ENCODE data around the gene APOD. TPM values are rescaled to one million over a fixed set of nuclear protein-coding genes. Genes with fewer than 3 reads are reported as not detected.
A peak's percentile ranks its signal among the peaks of the same experiment; 100 is the strongest.

The APOD gene
- total RNA-seq, 1 donor from 2014 or later, result 1.8 TPM

- Mint-ChIP-seq H3K27ac (peak overlapping the region; percentile 48), H3K9me3 (no peaks in the 10 kb centered on the region), H3K4me3 (peak overlapping the region; percentile 52), H3K4me1 (peaks cover 54% of the 10 kb centered on the region), H3K36me3 (ENCODE audit: low read depth) (peaks cover 36% of the 10 kb centered on the region), H3K27me3 (no peaks in the 10 kb centered on the region)
- intact Hi-C loops (cut with micrococcal nuclease), result loop anchor here (1.0 kb wide), 1 partner anchor 48 kb away; no protein-coding TSS in a partner anchor
- peak; percentile 82 for DNase-seq
These were observed 45.7 kb downstream of the APOD start for GRCh38 chr3:195537995-195538394.

DNA sequence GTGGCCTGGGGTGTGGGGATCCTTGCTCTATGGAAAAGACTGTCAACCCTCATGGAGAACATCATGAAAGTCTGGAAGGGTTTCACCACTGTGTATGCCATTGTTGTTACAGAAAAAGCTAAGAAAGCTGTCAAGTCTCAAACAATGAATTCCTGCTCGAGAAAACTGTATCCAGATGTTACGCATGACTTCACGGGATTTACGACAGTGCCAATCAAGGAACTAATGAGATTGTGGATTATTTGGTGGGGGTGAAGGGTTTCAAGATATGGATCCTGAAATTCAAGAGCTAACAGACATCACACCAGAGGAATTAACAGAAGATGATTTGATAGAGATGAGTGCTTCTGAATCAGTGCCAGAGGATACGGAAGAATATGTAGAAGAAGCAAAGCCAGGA, 48.4 kb downstream of the APOD start:
- H3K27ac Mint-ChIP-seq, result no peak overlapping the region
- peaks cover 30% of the 10 kb centered on the region for H3K36me3 Mint-ChIP-seq (ENCODE audit: low read depth)
- DNase-seq, result no peak
- peaks cover 49% of the 10 kb centered on the region for H3K4me1 Mint-ChIP-seq
- H3K4me3 Mint-ChIP-seq, result no peak overlapping the region
- no peaks in the 10 kb centered on the region for H3K9me3 Mint-ChIP-seq
- no peaks in the 10 kb centered on the region for H3K27me3 Mint-ChIP-seq
- intact Hi-C loops (cut with micrococcal nuclease), result no loop called here

- Mint-ChIP-seq H3K27me3 (no peaks in the 10 kb centered on the region), H3K27ac (no peak overlapping the region), H3K4me1 (peaks cover 29% of the 10 kb centered on the region), H3K36me3 (ENCODE audit: low read depth) (peaks cover 31% of the 10 kb centered on the region), H3K4me3 (no peak overlapping the region), H3K9me3 (no peaks in the 10 kb centered on the region)
- intact Hi-C loops (cut with micrococcal nuclease), result no loop called here
- DNase-seq, result no peak
These were observed 50.9 kb downstream of the APOD start for GRCh38 chr3:195532834-195533233.

GRCh38 chr3:195532345-195532744, 51.4 kb downstream of the APOD start:
- peaks cover 33% of the 10 kb centered on the region for H3K36me3 Mint-ChIP-seq (ENCODE audit: low read depth)
- H3K27ac Mint-ChIP-seq, result no peak overlapping the region
- no peak overlapping the region for H3K4me3 Mint-ChIP-seq
- intact Hi-C loops (cut with micrococcal nuclease), result no loop called here
- no peaks in the 10 kb centered on the region for H3K9me3 Mint-ChIP-seq
- H3K4me1 Mint-ChIP-seq, result peaks cover 24% of the 10 kb centered on the region
- DNase-seq, result no peak
- no peaks in the 10 kb centered on the region for H3K27me3 Mint-ChIP-seq

- no peaks in the 10 kb centered on the region for H3K9me3 Mint-ChIP-seq
- no peak for DNase-seq
- intact Hi-C loops (cut with micrococcal nuclease), result no loop called here
- H3K36me3 Mint-ChIP-seq (ENCODE audit: low read depth), result peaks cover 34% of the 10 kb centered on the region
- peaks cover 24% of the 10 kb centered on the region for H3K4me1 Mint-ChIP-seq
- no peak overlapping the region for H3K4me3 Mint-ChIP-seq
- no peaks in the 10 kb centered on the region for H3K27me3 Mint-ChIP-seq
- H3K27ac Mint-ChIP-seq, result peak overlapping the region; percentile 0
These were observed 52.1 kb downstream of the APOD start for GRCh38 chr3:195531683-195532082.

GRCh38 chr3:195526492-195526891, 57.2 kb downstream of the APOD start:
- Mint-ChIP-seq H3K27ac (no peak overlapping the region), H3K36me3 (ENCODE audit: low read depth) (peaks cover 38% of the 10 kb centered on the region)

DNA sequence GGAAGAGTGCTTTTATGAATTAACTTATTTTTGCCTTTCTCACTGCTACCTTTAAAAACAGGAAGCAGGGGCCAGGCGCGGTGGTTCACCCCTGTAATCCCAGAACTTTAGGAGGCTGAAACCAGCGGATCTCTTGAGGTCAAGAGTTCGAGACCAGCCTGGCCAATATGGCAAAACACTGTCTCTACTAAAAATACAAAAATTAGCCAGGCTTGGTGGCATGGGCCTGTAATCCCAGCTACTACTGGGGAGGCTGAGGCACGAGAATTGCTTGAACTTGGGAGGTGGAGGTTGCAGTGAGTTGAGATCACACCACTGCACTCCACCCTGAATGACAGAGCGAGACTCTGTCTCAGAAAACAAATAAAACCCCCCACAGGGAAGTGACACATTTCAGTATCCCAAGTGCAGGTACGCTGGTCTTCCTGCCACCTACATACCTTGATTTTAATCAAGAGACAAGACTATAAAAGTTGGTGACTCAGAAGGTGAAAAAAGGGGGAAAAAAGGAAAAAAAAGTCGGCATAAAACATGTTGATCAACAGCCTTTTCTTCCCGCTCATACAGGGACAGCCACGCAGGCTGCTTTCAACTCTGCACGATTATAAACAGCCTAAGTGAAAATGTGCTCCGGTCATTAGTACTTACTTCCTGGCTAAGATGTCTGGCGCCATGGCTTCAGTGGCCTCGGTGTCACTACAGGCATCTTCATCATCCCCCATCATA, 59.4 kb downstream of the APOD start:
- peaks cover 35% of the 10 kb centered on the region for H3K36me3 Mint-ChIP-seq (ENCODE audit: low read depth)

More at GRCh38 chr3:195526492-195526891, 57.2 kb downstream of the APOD start:
- Mint-ChIP-seq H3K4me3 (no peak overlapping the region), H3K27me3 (no peaks in the 10 kb centered on the region), H3K9me3 (no peaks in the 10 kb centered on the region), H3K4me1 (peaks cover 29% of the 10 kb centered on the region)
- intact Hi-C loops (cut with micrococcal nuclease), result no loop called here
- no peak for DNase-seq

DNA sequence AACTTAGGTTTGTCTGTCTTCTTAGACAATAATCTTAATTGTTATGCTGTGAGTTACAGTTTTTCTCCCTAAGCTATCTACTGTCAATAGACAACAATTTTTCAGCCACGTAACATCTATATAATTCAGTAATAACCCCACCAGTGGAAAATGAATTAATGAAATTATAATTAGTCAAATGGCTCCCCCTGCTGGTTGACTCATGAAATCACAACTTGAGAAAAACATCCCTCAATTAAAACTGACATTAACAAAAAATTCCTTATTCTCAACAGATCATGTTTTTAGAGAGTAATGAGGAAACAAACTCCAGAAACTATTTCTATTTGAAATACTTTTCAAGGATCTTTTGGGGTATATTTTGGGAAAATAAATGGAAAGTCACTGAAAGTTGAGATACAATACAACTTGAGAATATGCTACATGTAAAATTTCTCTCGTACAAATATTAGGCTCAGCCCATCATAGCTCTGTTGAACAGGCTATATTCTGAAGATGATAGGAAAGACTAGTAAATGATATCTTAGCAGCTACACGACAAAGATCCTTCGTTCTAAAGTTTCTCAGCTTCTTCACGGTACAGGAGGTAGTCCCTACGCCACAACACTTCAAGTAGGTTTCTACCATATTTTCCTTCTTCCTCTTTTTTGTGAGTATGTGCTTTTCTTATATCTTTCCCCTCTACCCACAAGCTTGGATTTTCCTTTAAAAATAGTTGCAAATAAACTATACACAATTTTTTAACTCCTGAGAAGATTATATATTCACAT, 61.3 kb downstream of the APOD start:
- peak; percentile 73 for DNase-seq
- intact Hi-C loops (cut with micrococcal nuclease), result loop anchor here (1.0 to 5.0 kb wide), 2 partner anchors 251 to 840 kb away; partner anchors contain the start of gene XXYLT1
- no peak overlapping the region for H3K4me3 Mint-ChIP-seq

More for the DNA sequence above, 59.4 kb downstream of the APOD start:
- intact Hi-C loops (cut with micrococcal nuclease), result loop anchor here (1.0 to 5.0 kb wide), 3 partner anchors 18 to 842 kb away; partner anchors contain the start of genes ACAP2 and PPP1R2
- Mint-ChIP-seq H3K9me3 (no peaks in the 10 kb centered on the region), H3K27ac (peak overlapping the region; percentile 91), H3K4me3 (peak overlapping the region; percentile 50), H3K27me3 (no peaks in the 10 kb centered on the region), H3K4me1 (peaks cover 25% of the 10 kb centered on the region)
- peak; percentile 58 for DNase-seq

More for the DNA sequence above, 61.3 kb downstream of the APOD start:
- Mint-ChIP-seq H3K27ac (peak overlapping the region; percentile 18), H3K27me3 (no peaks in the 10 kb centered on the region), H3K36me3 (ENCODE audit: low read depth) (peaks cover 32% of the 10 kb centered on the region), H3K4me1 (peaks cover 25% of the 10 kb centered on the region), H3K9me3 (no peaks in the 10 kb centered on the region)

Other genes starting within 250 kb of the APOD start
- 39.1 and 40.0 TPM in 2 replicates for gene ACAP2, start 140.9 kb downstream of the APOD start, total RNA-seq
- gene PPP1R2, start 40.6 kb downstream of the APOD start, total RNA-seq, result 75.2 and 78.2 TPM in 2 replicates
- 2.9 and 3.7 TPM in 2 replicates for gene MUC20, start 137.0 kb upstream of the APOD start, total RNA-seq
- 0.68 and 0.90 TPM in 2 replicates for gene MUC4, start 228.0 kb upstream of the APOD start, total RNA-seq